H9 (cell line): ENCODE results near the gene FBN3. TPM values are rescaled to one million over a fixed set of nuclear protein-coding genes. Genes with fewer than 3 reads are reported as not detected.

Experiments
- DNase-seq: peaks from one replicate; pipeline ENCODE4 v3.0.0-alpha.2; 2017
- H2AFZ ChIP-seq: one replicate; pipeline ENCODE4 v1.6.1; 2013; ENCODE audit warnings: mild to moderate bottlenecking, low read length, control low read depth, moderate library complexity
- H2AK5ac ChIP-seq: 2 replicates; pipeline ENCODE4 v1.6.1; 2013; ENCODE audit warnings: low read length, control low read depth, mixed read lengths; ENCODE audit not compliant: insufficient read length
- H2BK120ac ChIP-seq: one replicate; pipeline ENCODE4 v1.6.1; 2013; ENCODE audit warnings: low read depth, mild to moderate bottlenecking, low read length, control low read depth, inconsistent platforms; ENCODE audit not compliant: poor library complexity, severe bottlenecking
- H2BK12ac ChIP-seq: 2 replicates; pipeline ENCODE4 v1.6.1; 2013; ENCODE audit warnings: low read length, control low read depth, mixed read lengths, low read depth; ENCODE audit not compliant: insufficient read length
- H2BK15ac ChIP-seq: 2 replicates; pipeline ENCODE4 v1.6.1; 2013; ENCODE audit warnings: low read depth, low read length, control low read depth
- H2BK20ac ChIP-seq: one replicate; pipeline ENCODE4 v1.6.1; 2013; ENCODE audit warnings: low read depth, mild to moderate bottlenecking, low read length, control low read depth, inconsistent platforms; ENCODE audit not compliant: poor library complexity, severe bottlenecking
- H2BK5ac ChIP-seq: 2 replicates; pipeline ENCODE4 v1.6.1; 2013; ENCODE audit warnings: low read length, control low read depth, mixed read lengths; ENCODE audit not compliant: insufficient read length
- H3K14ac ChIP-seq: 2 replicates; pipeline ENCODE4 v1.6.1; 2013; ENCODE audit warnings: low read length, control low read depth; ENCODE audit not compliant: insufficient read depth
- H3K18ac ChIP-seq: 2 replicates; pipeline ENCODE4 v1.6.1; 2013; ENCODE audit warnings: low read depth, mild to moderate bottlenecking, mixed read lengths, low read length, control low read depth; ENCODE audit not compliant: insufficient read length
- H3K23ac ChIP-seq: 2 replicates; pipeline ENCODE4 v1.6.1; 2013; ENCODE audit warnings: low read length, control low read depth, mixed read lengths, low read depth; ENCODE audit not compliant: insufficient read length
- H3K23me2 ChIP-seq: 2 replicates; pipeline ENCODE4 v1.6.1; 2013; ENCODE audit warnings: low read depth, mild to moderate bottlenecking, mixed read lengths, low read length, control low read depth; ENCODE audit not compliant: insufficient read length, poor library complexity, severe bottlenecking
- H3K27ac ChIP-seq: 2 replicates; pipeline ENCODE4 v1.5.1; 2013; ENCODE audit warnings: low read length, control low read depth, mixed read lengths, low read depth; ENCODE audit not compliant: insufficient read length
- H3K27me3 ChIP-seq: 2 replicates; pipeline ENCODE4 v1.6.1; 2013; ENCODE audit warnings: low read length, control low read depth, inconsistent platforms; ENCODE audit not compliant: insufficient read depth
- H3K4ac ChIP-seq: 2 replicates; pipeline ENCODE4 v1.6.1; 2013; ENCODE audit warnings: low read depth, mild to moderate bottlenecking, control low read depth, inconsistent platforms, low read length, moderate library complexity
- H3K4me1 ChIP-seq: 2 replicates; pipeline ENCODE4 v1.6.1; 2013; ENCODE audit warnings: low read length, control low read depth, inconsistent platforms; ENCODE audit not compliant: insufficient read depth
- H3K4me2 ChIP-seq: 2 replicates; pipeline ENCODE4 v1.6.1; 2013; ENCODE audit warnings: low read length, control low read depth, mixed read lengths; ENCODE audit not compliant: insufficient read length, insufficient read depth
- H3K56ac ChIP-seq: 2 replicates; pipeline ENCODE4 v1.6.1; 2013; ENCODE audit warnings: low read depth, mild to moderate bottlenecking, mixed read lengths, low read length, control low read depth; ENCODE audit not compliant: insufficient read length
- H3K79me1 ChIP-seq: 2 replicates; pipeline ENCODE4 v1.6.1; 2013; ENCODE audit warnings: low read depth, mild to moderate bottlenecking, moderate library complexity, low read length, control low read depth, inconsistent platforms; ENCODE audit not compliant: insufficient read depth, poor library complexity, severe bottlenecking
- H3K79me2 ChIP-seq: 2 replicates; pipeline ENCODE4 v1.6.1; 2013; ENCODE audit warnings: low read length, control low read depth, inconsistent platforms; ENCODE audit not compliant: insufficient read depth
- H3K9ac ChIP-seq: 2 replicates; pipeline ENCODE4 v1.6.1; 2013; ENCODE audit warnings: low read length, control low read depth, mixed read lengths; ENCODE audit not compliant: insufficient read length; ENCODE audit errors: extremely low read depth
- H3K9me3 ChIP-seq: one replicate; pipeline ENCODE4 v1.6.1; 2013; ENCODE audit warnings: low read depth, low read length, inconsistent platforms; ENCODE audit not compliant: control insufficient read depth
- H3T11ph ChIP-seq: one replicate; pipeline ENCODE4 v1.6.1; 2013; ENCODE audit warnings: mild to moderate bottlenecking, low read length, control low read depth, inconsistent platforms
- H4K20me1 ChIP-seq: one replicate; pipeline ENCODE4 v1.6.1; 2013; ENCODE audit not compliant: control insufficient read depth, insufficient read length, insufficient read depth
- H4K5ac ChIP-seq: 2 replicates; pipeline ENCODE4 v1.6.1; 2013; ENCODE audit warnings: low read depth, mild to moderate bottlenecking, mixed read lengths, low read length, control low read depth; ENCODE audit not compliant: insufficient read length
- H4K8ac ChIP-seq: replicated peaks from 2 replicates; pipeline ENCODE4 v1.6.1; 2013; ENCODE audit warnings: low read length, control low read depth, mixed read lengths, low read depth; ENCODE audit not compliant: insufficient read length
- H4K91ac ChIP-seq: 2 replicates; pipeline ENCODE4 v1.6.1; 2013; ENCODE audit warnings: low read depth, mild to moderate bottlenecking, moderate library complexity, mixed read lengths, low read length, control low read depth; ENCODE audit not compliant: insufficient read length
- H3K27ac Mint-ChIP-seq, 3 experiments: 2 replicates in 2 of 3; 3 replicates in 1 of 3; pipeline ENCODE4 v1.8.0; 2020 to 2021; ENCODE audit warnings: mixed read lengths in 3 of 3, mild to moderate bottlenecking in 1 of 3, moderate library complexity in 1 of 3
- H3K27me3 Mint-ChIP-seq: 2 replicates; pipeline ENCODE4 v1.8.0; 2021; ENCODE audit warnings: low read depth, mild to moderate bottlenecking, moderate library complexity, mixed read lengths
- H3K36me3 Mint-ChIP-seq, 3 experiments: 2 replicates in 2 of 3; 3 replicates in 1 of 3; pipeline ENCODE4 v1.8.0; 2020 to 2021; ENCODE audit warnings: low read depth in 3 of 3, mixed read lengths in 3 of 3; ENCODE audit not compliant: insufficient read depth in 1 of 3
- H3K4me1 Mint-ChIP-seq, 2 experiments: 2 replicates each; pipeline ENCODE4 v1.8.0; 2020; ENCODE audit warnings: mixed read lengths in 2 of 2
- H3K4me3 Mint-ChIP-seq, 2 experiments: 2 replicates in 1 of 2; 3 replicates in 1 of 2; pipeline ENCODE4 v1.8.0; 2020 to 2021; ENCODE audit warnings: mild to moderate bottlenecking in 2 of 2, mixed read lengths in 2 of 2, moderate library complexity in 1 of 2
- H3K9me3 Mint-ChIP-seq, 2 experiments: 2 replicates in 1 of 2; 3 replicates in 1 of 2; pipeline ENCODE4 v1.8.0; 2020; ENCODE audit warnings: mild to moderate bottlenecking in 2 of 2, mixed read lengths in 2 of 2, moderate library complexity in 1 of 2
- WGBS: extraction: QIAGEN DNeasy Blood & Tissue Kit; methylation state at CpG from one replicate; pipeline ENCODE4 v1.1.7; 2013; ENCODE audit warnings: missing lambda C conversion rate, low lambda C conversion rate, mixed read lengths; ENCODE audit not compliant: insufficient read length; ENCODE audit errors: extremely low coverage; 5-methylcytosine and 5-hydroxymethylcytosine counted together
- total RNA-seq: library from RNA; stranded (reverse); gene quantifications from 2 replicates; pipeline ENCODE4 v1.2.1, GENCODE V29; 2021
- TF ChIP-seq, protein P1 (sequence below): fragments of 200-600 bp; sonication (generic); conservative IDR thresholded peaks from 3 replicates; pipeline ENCODE4 v1.8.0; 2021; ENCODE audit warnings: antibody characterized with exemption, mild to moderate bottlenecking

The FBN3 gene
- total RNA-seq, 1 experiment from 2014 or later, result 31.0 TPM

DNA sequence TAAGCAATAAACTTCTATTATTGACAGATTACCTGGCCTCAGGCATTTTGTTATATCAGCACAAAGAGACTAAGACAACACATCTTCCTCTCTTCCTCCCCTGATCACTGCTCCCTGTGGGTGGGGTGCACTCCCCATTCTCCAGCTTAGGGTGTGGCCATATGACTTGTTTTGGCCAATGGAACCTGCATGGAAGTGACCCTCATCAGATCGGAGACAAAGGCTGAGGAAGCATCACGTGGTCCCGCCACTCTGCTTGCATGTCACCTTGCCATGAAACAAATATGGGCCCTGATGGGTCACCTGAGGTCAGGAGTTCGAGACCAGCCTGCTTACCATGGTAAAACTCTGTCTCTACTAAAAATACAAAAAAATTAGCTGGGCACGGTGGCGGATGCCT lies 110.6 kb downstream of the FBN3 start:
- no peaks in the 10 kb centered on the region for H3K4me1 ChIP-seq
- H2BK15ac ChIP-seq, result no peak overlapping the region
- H4K91ac ChIP-seq, result no peak overlapping the region
- H3K27ac ChIP-seq, result no peak overlapping the region
- DNase-seq, result no peak
- H3K56ac ChIP-seq, result no peak overlapping the region
- H4K5ac ChIP-seq, result no peak overlapping the region
- H3K27me3 Mint-ChIP-seq, result peaks cover 25% of the 10 kb centered on the region
- no peak overlapping the region for H2BK5ac ChIP-seq
- H3K9me3 Mint-ChIP-seq, result no peaks in the 10 kb centered on the region
- H3K4me1 Mint-ChIP-seq, result peaks cover 9 to 21% of the 10 kb centered on the region in 2 experiments
- no peak overlapping the region for H2AK5ac ChIP-seq
- H3K27me3 ChIP-seq, result no peaks in the 10 kb centered on the region
- H2BK12ac ChIP-seq, result no peak overlapping the region
- H3K27ac Mint-ChIP-seq, result no peak overlapping the region
- no peak overlapping the region for H2AFZ ChIP-seq
- H3K9ac ChIP-seq, result no peak overlapping the region
- H4K8ac ChIP-seq, result no peak overlapping the region
- H3K36me3 Mint-ChIP-seq, result no peaks in the 10 kb centered on the region; a peak in 1 of 7 replicates
- no peak overlapping the region for H2BK20ac ChIP-seq
- no peak overlapping the region for H3K23ac ChIP-seq
- H3T11ph ChIP-seq, result no peak overlapping the region
- no peak overlapping the region for H3K4me3 Mint-ChIP-seq
- no peaks in the 10 kb centered on the region for H3K23me2 ChIP-seq
- H3K79me1 ChIP-seq, result no peaks in the 10 kb centered on the region
- no CpG with 5 or more reads among the region's 6 CpGs for WGBS
- H3K4ac ChIP-seq, result no peak overlapping the region
- H3K14ac ChIP-seq, result no peak overlapping the region
- H3K79me2 ChIP-seq, result no peaks in the 10 kb centered on the region
- TF ChIP-seq, protein P1, sequence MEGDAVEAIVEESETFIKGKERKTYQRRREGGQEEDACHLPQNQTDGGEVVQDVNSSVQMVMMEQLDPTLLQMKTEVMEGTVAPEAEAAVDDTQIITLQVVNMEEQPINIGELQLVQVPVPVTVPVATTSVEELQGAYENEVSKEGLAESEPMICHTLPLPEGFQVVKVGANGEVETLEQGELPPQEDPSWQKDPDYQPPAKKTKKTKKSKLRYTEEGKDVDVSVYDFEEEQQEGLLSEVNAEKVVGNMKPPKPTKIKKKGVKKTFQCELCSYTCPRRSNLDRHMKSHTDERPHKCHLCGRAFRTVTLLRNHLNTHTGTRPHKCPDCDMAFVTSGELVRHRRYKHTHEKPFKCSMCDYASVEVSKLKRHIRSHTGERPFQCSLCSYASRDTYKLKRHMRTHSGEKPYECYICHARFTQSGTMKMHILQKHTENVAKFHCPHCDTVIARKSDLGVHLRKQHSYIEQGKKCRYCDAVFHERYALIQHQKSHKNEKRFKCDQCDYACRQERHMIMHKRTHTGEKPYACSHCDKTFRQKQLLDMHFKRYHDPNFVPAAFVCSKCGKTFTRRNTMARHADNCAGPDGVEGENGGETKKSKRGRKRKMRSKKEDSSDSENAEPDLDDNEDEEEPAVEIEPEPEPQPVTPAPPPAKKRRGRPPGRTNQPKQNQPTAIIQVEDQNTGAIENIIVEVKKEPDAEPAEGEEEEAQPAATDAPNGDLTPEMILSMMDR, result no peak
- no peak overlapping the region for H3K4me2 ChIP-seq
- H3K18ac ChIP-seq, result no peak overlapping the region
- no peaks in the 10 kb centered on the region for H4K20me1 ChIP-seq
- no peaks in the 10 kb centered on the region for H3K9me3 ChIP-seq
- no peak overlapping the region for H2BK120ac ChIP-seq
